HCT116 (cell line): ENCODE data around the gene GRIP1. TPM values are rescaled to one million over a fixed set of nuclear protein-coding genes. Genes with fewer than 3 reads are reported as not detected.

ENCODE experiments used
- ATAC-seq: fragments of 200-7000 bp; cut with Tn5 transposase; 2 replicates; pipeline ENCODE4 v1.9.1; 2020; ENCODE audit warnings: mild to moderate bottlenecking, moderate library complexity
- BruUV-seq: library from RNA; stranded (reverse); fragments of 400-500 nt; replicated peaks from 2 replicates; lab custom pipeline; 2021; lab: Mats Ljungman, UMichigan
- CTCF ChIA-PET: fragments of 300-600 bp; sonication (Branson Sonifier 250); formaldehyde crosslinking; loops from one replicate; lab custom pipeline; 2021; ENCODE audit warnings: antibody characterized with exemption; lab: Charles Lee
- POLR2A ChIA-PET: fragments of 300-600, 350-600 bp; sonication (Branson Sonifier 250); formaldehyde crosslinking; loops from one replicate; lab custom pipeline; 2021; ENCODE audit warnings: antibody characterized with exemption; lab: Charles Lee
- RAD21 ChIA-PET, 2 experiments: fragments of 300-600 bp; sonication (Branson Sonifier 250); formaldehyde crosslinking; loops; one replicate each; lab custom pipeline; 2023; ENCODE audit warnings: low total read pairs in 2 of 2; ENCODE audit not compliant: uncharacterized antibody in 2 of 2, unreplicated experiment in 2 of 2, low non-redundant PET in 1 of 2; lab: Charles Lee
- DNase-seq: peaks from one replicate; pipeline ENCODE4 v3.0.0-alpha.2; 2010; ENCODE audit warnings: low read depth, low spot score
- H2AFZ ChIP-seq: fragments of 200-600 bp; shearing (Covaris generic), sonication (generic); 2 replicates; pipeline ENCODE4 v1.6.1; 2017; ENCODE audit warnings: low read depth, mixed run types, mixed read lengths, antibody characterized with exemption, low read length; ENCODE audit not compliant: poor library complexity, severe bottlenecking
- H3K27ac ChIP-seq: 2 replicates; pipeline ENCODE4 v1.5.1; 2012; ENCODE audit warnings: low read depth, low read length
- H3K27me3 ChIP-seq: fragments of 200-600 bp; sonication (generic); 2 replicates; pipeline ENCODE4 v1.6.1; 2016; ENCODE audit warnings: mixed run types, low read length, mixed read lengths; ENCODE audit not compliant: insufficient read depth
- H3K36me3 ChIP-seq, 2 experiments: fragments of 200-500 bp in 1 of 2; fragments of 200-600 bp in 1 of 2; sonication (Bioruptor generic) in 1 of 2; sonication (generic) in 1 of 2; 2 replicates each; pipeline versions ENCODE4 v1.5.1 to v1.6.1; 2014 to 2016; ENCODE audit warnings: low read length in 2 of 2, inconsistent platforms in 1 of 2, mixed read lengths in 1 of 2, mixed run types in 1 of 2; ENCODE audit not compliant: insufficient read depth in 2 of 2, control insufficient read depth in 1 of 2
- H3K4me1 ChIP-seq, 2 experiments: fragments of 200-600 bp in 1 of 2; sonication (generic) in 1 of 2; 2 replicates each; pipeline versions ENCODE4 v1.5.1 to v1.6.1; 2012 to 2017; ENCODE audit warnings: low read length in 2 of 2, inconsistent platforms in 1 of 2, mild to moderate bottlenecking in 1 of 2, mixed read lengths in 1 of 2, mixed run types in 1 of 2, moderate library complexity in 1 of 2; ENCODE audit not compliant: insufficient read depth in 2 of 2, control insufficient read depth in 1 of 2
- H3K4me2 ChIP-seq: fragments of 200-600 bp; sonication (generic); 2 replicates; pipeline ENCODE4 v1.6.1; 2017; ENCODE audit warnings: mixed run types, low read length, mixed read lengths
- H3K4me3 ChIP-seq, 2 experiments: fragments of 200-600 bp in 1 of 2; sonication (generic) in 1 of 2; replicated peaks in 1 of 2; 2 replicates each; pipeline ENCODE4 v1.5.1; 2011 to 2016; ENCODE audit warnings: low read length in 2 of 2, control low read depth in 1 of 2, low read depth in 1 of 2, mild to moderate bottlenecking in 1 of 2, mixed read lengths in 1 of 2, mixed run types in 1 of 2
- H3K79me2 ChIP-seq: fragments of 200-600 bp; sonication (generic); 2 replicates; pipeline ENCODE4 v1.6.1; 2017; ENCODE audit warnings: mild to moderate bottlenecking, mixed run types, low read length, moderate library complexity, mixed read lengths; ENCODE audit not compliant: insufficient read depth
- H3K9ac ChIP-seq: fragments of 200-600 bp; sonication (generic); 2 replicates; pipeline ENCODE4 v1.6.1; 2016; ENCODE audit warnings: low read length, mixed read lengths
- H3K9me2 ChIP-seq: fragments of 200-600 bp; sonication (generic), shearing (Covaris generic); 2 replicates; pipeline ENCODE4 v1.6.1; 2017; ENCODE audit warnings: mixed run types, mild to moderate bottlenecking, moderate library complexity; ENCODE audit not compliant: insufficient read depth
- H3K9me3 ChIP-seq, 2 experiments: fragments of 200-500 bp in 1 of 2; fragments of 200-600 bp in 1 of 2; sonication (Bioruptor generic) in 1 of 2; sonication (generic) in 1 of 2; 2 replicates each; pipeline ENCODE4 v1.6.1; 2014 to 2017; ENCODE audit warnings: low read length in 2 of 2, mixed read lengths in 2 of 2, inconsistent platforms in 1 of 2, low read depth in 1 of 2, mild to moderate bottlenecking in 1 of 2, mixed run types in 1 of 2, moderate library complexity in 1 of 2; ENCODE audit not compliant: control insufficient read depth in 1 of 2, insufficient read depth in 1 of 2
- H4K20me1 ChIP-seq: fragments of 200-600 bp; sonication (generic), shearing (Covaris generic); 2 replicates; pipeline ENCODE4 v1.6.1; 2017; ENCODE audit warnings: mixed run types, mild to moderate bottlenecking, moderate library complexity; ENCODE audit not compliant: insufficient read depth
- CBX3 ChIP-seq: IDR thresholded peaks from 2 replicates; pipeline ENCODE4 v1.6.1; 2012; ENCODE audit warnings: low read depth
- EGR1 ChIP-seq: IDR thresholded peaks from 2 replicates; pipeline ENCODE4 v1.6.1; 2012; ENCODE audit warnings: low read depth
- ELF1 ChIP-seq: IDR thresholded peaks from 2 replicates; pipeline ENCODE4 v1.6.1; 2012; ENCODE audit warnings: low read depth, borderline replicate concordance
- EZH2 ChIP-seq: fragments of 200-600 bp; sonication (generic); IDR thresholded peaks from 2 replicates; pipeline ENCODE4 v1.6.1; 2017; ENCODE audit warnings: antibody characterized with exemption, mixed run types
- JUND ChIP-seq: IDR thresholded peaks from 2 replicates; pipeline ENCODE4 v1.6.1; 2012
- POLR2A ChIP-seq: IDR thresholded peaks from 2 replicates; pipeline ENCODE4 v1.7.0; 2011; ENCODE audit warnings: borderline replicate concordance; ENCODE audit not compliant: insufficient read depth, insufficient read length; ENCODE audit errors: extremely low read depth
- RAD21 ChIP-seq: IDR thresholded peaks from 2 replicates; pipeline ENCODE4 v1.6.1; 2012; ENCODE audit warnings: low read depth, mild to moderate bottlenecking
- SIN3A ChIP-seq: IDR thresholded peaks from 2 replicates; pipeline ENCODE4 v1.6.1; 2012; ENCODE audit warnings: low read depth
- SP1 ChIP-seq: IDR thresholded peaks from 2 replicates; pipeline ENCODE4 v1.6.1; 2012; ENCODE audit warnings: low read depth
- TCF7L2 ChIP-seq: IDR thresholded peaks from 2 replicates; pipeline ENCODE4 v1.7.0; 2011; ENCODE audit warnings: borderline replicate concordance, inconsistent platforms; ENCODE audit not compliant: insufficient read depth, insufficient read length; ENCODE audit errors: extremely low read depth
- ZFX ChIP-seq: fragments of 450-650 bp; IDR thresholded peaks from 2 replicates; pipeline ENCODE4 v1.6.1; 2017
- intact Hi-C: fragments of 100-400 bp; cut with micrococcal nuclease; formaldehyde crosslinking; loops from 2 replicates; pipeline ENCODE4 v1.10.0; 2022
- total RNA-seq: library from RNA; stranded (reverse); gene quantifications from one replicate; pipeline ENCODE4 v1.2.1, GENCODE V29; 2021; ENCODE audit not compliant: unreplicated experiment
- TF ChIP-seq, protein P1 (sequence below): IDR thresholded peaks from 2 replicates; pipeline ENCODE4 v1.6.1; 2012; ENCODE audit warnings: low read depth
- TF ChIP-seq, protein P2 (sequence below): IDR thresholded peaks from 2 replicates; pipeline ENCODE4 v1.6.1; 2011; ENCODE audit warnings: mild to moderate bottlenecking, low read length, moderate library complexity; ENCODE audit not compliant: insufficient replicate concordance; ENCODE audit errors: extremely low read depth
- TF ChIP-seq, protein P3 (sequence below), 3 experiments: fragments of 200-600 bp in 1 of 3; sonication (generic) in 1 of 3; IDR thresholded peaks in 2 of 3; conservative IDR thresholded peaks in 1 of 3; 2 replicates each; pipeline ENCODE4 v1.5.1; 2012 to 2017; ENCODE audit warnings: low read depth in 2 of 3, low read length in 2 of 3, antibody characterized with exemption in 1 of 3, borderline replicate concordance in 1 of 3, control low read depth in 1 of 3, mild to moderate bottlenecking in 1 of 3, mixed read lengths in 1 of 3, mixed run types in 1 of 3, moderate library complexity in 1 of 3; ENCODE audit not compliant: insufficient read depth in 1 of 3
- TF ChIP-seq, protein P4 (sequence below): IDR thresholded peaks from 2 replicates; pipeline ENCODE4 v1.6.1; 2012

The GRIP1 gene
- total RNA-seq, 1 experiment from 2014 or later, result not detected

- ATAC-seq (no peak), DNase-seq (no peak)
- Histone ChIP-seq H2AFZ (no peak overlapping the region), H3K27me3 (peaks cover 17% of the 10 kb centered on the region; the same call in 1 of the 2 replicates)
- TF ChIP-seq, protein P1, sequence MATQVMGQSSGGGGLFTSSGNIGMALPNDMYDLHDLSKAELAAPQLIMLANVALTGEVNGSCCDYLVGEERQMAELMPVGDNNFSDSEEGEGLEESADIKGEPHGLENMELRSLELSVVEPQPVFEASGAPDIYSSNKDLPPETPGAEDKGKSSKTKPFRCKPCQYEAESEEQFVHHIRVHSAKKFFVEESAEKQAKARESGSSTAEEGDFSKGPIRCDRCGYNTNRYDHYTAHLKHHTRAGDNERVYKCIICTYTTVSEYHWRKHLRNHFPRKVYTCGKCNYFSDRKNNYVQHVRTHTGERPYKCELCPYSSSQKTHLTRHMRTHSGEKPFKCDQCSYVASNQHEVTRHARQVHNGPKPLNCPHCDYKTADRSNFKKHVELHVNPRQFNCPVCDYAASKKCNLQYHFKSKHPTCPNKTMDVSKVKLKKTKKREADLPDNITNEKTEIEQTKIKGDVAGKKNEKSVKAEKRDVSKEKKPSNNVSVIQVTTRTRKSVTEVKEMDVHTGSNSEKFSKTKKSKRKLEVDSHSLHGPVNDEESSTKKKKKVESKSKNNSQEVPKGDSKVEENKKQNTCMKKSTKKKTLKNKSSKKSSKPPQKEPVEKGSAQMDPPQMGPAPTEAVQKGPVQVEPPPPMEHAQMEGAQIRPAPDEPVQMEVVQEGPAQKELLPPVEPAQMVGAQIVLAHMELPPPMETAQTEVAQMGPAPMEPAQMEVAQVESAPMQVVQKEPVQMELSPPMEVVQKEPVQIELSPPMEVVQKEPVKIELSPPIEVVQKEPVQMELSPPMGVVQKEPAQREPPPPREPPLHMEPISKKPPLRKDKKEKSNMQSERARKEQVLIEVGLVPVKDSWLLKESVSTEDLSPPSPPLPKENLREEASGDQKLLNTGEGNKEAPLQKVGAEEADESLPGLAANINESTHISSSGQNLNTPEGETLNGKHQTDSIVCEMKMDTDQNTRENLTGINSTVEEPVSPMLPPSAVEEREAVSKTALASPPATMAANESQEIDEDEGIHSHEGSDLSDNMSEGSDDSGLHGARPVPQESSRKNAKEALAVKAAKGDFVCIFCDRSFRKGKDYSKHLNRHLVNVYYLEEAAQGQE, result no peak
- TF ChIP-seq, protein P2, sequence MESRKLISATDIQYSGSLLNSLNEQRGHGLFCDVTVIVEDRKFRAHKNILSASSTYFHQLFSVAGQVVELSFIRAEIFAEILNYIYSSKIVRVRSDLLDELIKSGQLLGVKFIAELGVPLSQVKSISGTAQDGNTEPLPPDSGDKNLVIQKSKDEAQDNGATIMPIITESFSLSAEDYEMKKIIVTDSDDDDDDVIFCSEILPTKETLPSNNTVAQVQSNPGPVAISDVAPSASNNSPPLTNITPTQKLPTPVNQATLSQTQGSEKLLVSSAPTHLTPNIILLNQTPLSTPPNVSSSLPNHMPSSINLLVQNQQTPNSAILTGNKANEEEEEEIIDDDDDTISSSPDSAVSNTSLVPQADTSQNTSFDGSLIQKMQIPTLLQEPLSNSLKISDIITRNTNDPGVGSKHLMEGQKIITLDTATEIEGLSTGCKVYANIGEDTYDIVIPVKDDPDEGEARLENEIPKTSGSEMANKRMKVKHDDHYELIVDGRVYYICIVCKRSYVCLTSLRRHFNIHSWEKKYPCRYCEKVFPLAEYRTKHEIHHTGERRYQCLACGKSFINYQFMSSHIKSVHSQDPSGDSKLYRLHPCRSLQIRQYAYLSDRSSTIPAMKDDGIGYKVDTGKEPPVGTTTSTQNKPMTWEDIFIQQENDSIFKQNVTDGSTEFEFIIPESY, result no peak
- no peak for TF ChIP-seq TCF7L2
- TF ChIP-seq JUND, result no peak
- no peak for TF ChIP-seq EGR1
- TF ChIP-seq, protein P3, sequence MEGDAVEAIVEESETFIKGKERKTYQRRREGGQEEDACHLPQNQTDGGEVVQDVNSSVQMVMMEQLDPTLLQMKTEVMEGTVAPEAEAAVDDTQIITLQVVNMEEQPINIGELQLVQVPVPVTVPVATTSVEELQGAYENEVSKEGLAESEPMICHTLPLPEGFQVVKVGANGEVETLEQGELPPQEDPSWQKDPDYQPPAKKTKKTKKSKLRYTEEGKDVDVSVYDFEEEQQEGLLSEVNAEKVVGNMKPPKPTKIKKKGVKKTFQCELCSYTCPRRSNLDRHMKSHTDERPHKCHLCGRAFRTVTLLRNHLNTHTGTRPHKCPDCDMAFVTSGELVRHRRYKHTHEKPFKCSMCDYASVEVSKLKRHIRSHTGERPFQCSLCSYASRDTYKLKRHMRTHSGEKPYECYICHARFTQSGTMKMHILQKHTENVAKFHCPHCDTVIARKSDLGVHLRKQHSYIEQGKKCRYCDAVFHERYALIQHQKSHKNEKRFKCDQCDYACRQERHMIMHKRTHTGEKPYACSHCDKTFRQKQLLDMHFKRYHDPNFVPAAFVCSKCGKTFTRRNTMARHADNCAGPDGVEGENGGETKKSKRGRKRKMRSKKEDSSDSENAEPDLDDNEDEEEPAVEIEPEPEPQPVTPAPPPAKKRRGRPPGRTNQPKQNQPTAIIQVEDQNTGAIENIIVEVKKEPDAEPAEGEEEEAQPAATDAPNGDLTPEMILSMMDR (IDR thresholded peaks at IDR 0.05 in 2 of 3, conservative IDR thresholded peaks at IDR 0.05 in 1 of 3; ENCODE audit: borderline replicate concordance in 1 of 3, insufficient read depth in 1 of 3, low read depth in 2 of 3, low read length in 2 of 3), result no peak
- no peak for TF ChIP-seq ELF1
- TF ChIP-seq RAD21, result no peak
- no peak for TF ChIP-seq SP1
- TF ChIP-seq SIN3A, result no peak
- no peak for TF ChIP-seq ZFX
- TF ChIP-seq CBX3, result no peak
- TF ChIP-seq POLR2A, result no peak
- TF ChIP-seq EZH2, result no peak
- TF ChIP-seq, protein P4, sequence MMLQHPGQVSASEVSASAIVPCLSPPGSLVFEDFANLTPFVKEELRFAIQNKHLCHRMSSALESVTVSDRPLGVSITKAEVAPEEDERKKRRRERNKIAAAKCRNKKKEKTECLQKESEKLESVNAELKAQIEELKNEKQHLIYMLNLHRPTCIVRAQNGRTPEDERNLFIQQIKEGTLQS, result no peak
- TF ChIP-seq, all 23 proteins: peak for 0
- no peaks in the 10 kb centered on the region for H3K9me2 ChIP-seq
- no peaks in the 10 kb centered on the region for H3K4me1 ChIP-seq
- RAD21 ChIA-PET, result no interaction called here
- H4K20me1 ChIP-seq, result no peaks in the 10 kb centered on the region
- no peak overlapping the region for H3K9ac ChIP-seq
- POLR2A ChIA-PET, result no interaction called here
- no TSS peak for BruUV-seq
- no peaks in the 10 kb centered on the region for H3K9me3 ChIP-seq
- no peak overlapping the region for H3K4me2 ChIP-seq
- no peak overlapping the region for H3K4me3 ChIP-seq
- intact Hi-C loops, result no loop called here
- H3K36me3 ChIP-seq, result no peaks in the 10 kb centered on the region
- H3K79me2 ChIP-seq, result no peaks in the 10 kb centered on the region
- no peak overlapping the region for H3K27ac ChIP-seq
- CTCF ChIA-PET, result interaction anchor here (1.5 kb wide), 1 partner anchor 9 kb away, joined by 5 read pairs; no protein-coding TSS in a partner anchor
Measured at GRCh38 chr12:66361703-66362102, 317.2 kb downstream of the GRIP1 start.
